Right cardiac atrium (tissue), 5 donors: Measurements from ENCODE around the gene NIPBL. TPM values are rescaled to one million over a fixed set of nuclear protein-coding genes. Genes with fewer than 3 reads are reported as not detected.
A peak's percentile ranks its signal among the peaks of the same experiment; 100 is the strongest.
"Not testable (repeated sequence)": the region's sequence is repeated elsewhere in the genome, so short reads cannot be mapped to it uniquely, and the experiment has no call there.

ENCODE experiments used
- ATAC-seq, 2 donors: fragments of 200-7000 bp; cut with Tn5 transposase; one replicate each; pipeline versions ENCODE4 v1.8.0 to v1.9.1; 2020; ENCODE audit warnings: moderate library complexity in 2 of 2, mild to moderate bottlenecking in 1 of 2
- DNase-seq, 3 donors: peaks; one replicate each; pipeline ENCODE4 v3.0.0-alpha.2; 2020
- H3K27ac ChIP-seq: one replicate; pipeline ENCODE4 v1.5.1; 2013; ENCODE audit warnings: mild to moderate bottlenecking, low read length, control low read depth, moderate library complexity
- H3K27me3 ChIP-seq: one replicate; pipeline ENCODE4 v1.6.1; 2013; ENCODE audit not compliant: control insufficient read depth, insufficient read depth
- H3K4me1 ChIP-seq: one replicate; pipeline ENCODE4 v1.6.1; 2013; ENCODE audit warnings: low read length; ENCODE audit not compliant: control insufficient read depth, insufficient read depth
- H3K4me3 ChIP-seq: one replicate; pipeline ENCODE4 v1.5.1; 2013; ENCODE audit warnings: low read length, control low read depth
- H3K9me3 ChIP-seq: one replicate; pipeline ENCODE4 v1.6.1; 2013; ENCODE audit warnings: low read length; ENCODE audit not compliant: control insufficient read depth
- WGBS: extraction: QIAGEN DNeasy Blood & Tissue Kit; methylation state at CpG from one replicate; pipeline ENCODE4 v1.1.7; 2013; 5-methylcytosine and 5-hydroxymethylcytosine counted together
- intact Hi-C, 4 donors: fragments of 100-400 bp; cut with DNase I; formaldehyde crosslinking; loops; one replicate each; pipeline versions ENCODE4 v1.11.0 to v1.14.0; 2022 to 2023
- polyA plus RNA-seq: library from polyadenylated mRNA; stranded (reverse); fragments of 200-250 nt; gene quantifications from one replicate; pipeline ENCODE4 v1.2.3, GENCODE V29; 2013
- total RNA-seq, 4 donors: library from RNA; stranded (reverse); fragmentation: NEBNext Ultra II Directional; extraction: Animal tissue kit (Norgen Biotek cat#: 25700); gene quantifications; one replicate each; pipeline ENCODE4 v1.2.1, GENCODE V29; 2021
- donor health status: healthy with polysubstance abuse.
- donor health status: DM: no; HTN: yes; CAD: no.
- donor health status: DM: no; HTN: no; CAD: no.
- donor health status: DM: no; HTN: yes; CAD: no; lungs with severe emphysema.
- donor health status: DM: yes; HTN: yes; CAD: no.

NIPBL gene
- total and polyA plus RNA-seq, 5 donors: 15.0 to 49.5 (median 47.4) TPM

DNA sequence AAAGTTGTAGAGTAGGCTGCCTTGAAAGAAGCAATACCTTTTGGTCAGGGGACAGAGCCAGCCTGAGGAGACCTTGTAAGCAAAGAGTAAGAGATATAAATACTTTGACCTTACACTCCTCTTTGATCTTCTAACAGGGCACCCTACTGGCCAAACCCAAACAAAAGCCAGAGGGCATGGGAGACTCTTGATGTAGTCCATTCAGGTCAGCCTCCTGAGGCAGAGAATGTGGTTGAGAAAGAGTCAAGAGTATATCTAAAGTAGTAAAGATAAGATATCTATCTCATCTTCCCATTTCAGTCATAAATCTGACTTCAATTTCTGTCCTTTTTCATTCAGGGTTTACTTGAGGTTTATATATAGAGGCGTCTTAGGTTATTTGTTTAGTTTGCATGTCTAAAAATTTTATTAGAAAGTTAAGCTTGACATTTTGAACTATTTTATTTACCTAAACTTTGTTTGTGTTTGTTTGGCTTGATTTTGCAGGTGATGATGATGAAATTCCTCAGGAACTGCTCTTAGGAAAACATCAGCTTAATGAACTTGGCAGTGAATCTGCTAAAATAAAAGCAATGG, 125.7 kb downstream of the NIPBL start:
- no peak overlapping the region for H3K27ac ChIP-seq
- WGBS: 89% methylated on average over 1 of the region's 1 CpG
- no peaks in the 10 kb centered on the region for H3K4me1 ChIP-seq
- no peak for DNase-seq
- H3K9me3 ChIP-seq: no peaks in the 10 kb centered on the region
- H3K27me3 ChIP-seq: no peaks in the 10 kb centered on the region
- no peak for ATAC-seq
- intact Hi-C loops: loop anchor here in 3 of 4 donors (5.0 to 10.0 kb wide), 3 partner anchors 257 to 270 kb away; no protein-coding TSS in a partner anchor
- no peak overlapping the region for H3K4me3 ChIP-seq

DNA sequence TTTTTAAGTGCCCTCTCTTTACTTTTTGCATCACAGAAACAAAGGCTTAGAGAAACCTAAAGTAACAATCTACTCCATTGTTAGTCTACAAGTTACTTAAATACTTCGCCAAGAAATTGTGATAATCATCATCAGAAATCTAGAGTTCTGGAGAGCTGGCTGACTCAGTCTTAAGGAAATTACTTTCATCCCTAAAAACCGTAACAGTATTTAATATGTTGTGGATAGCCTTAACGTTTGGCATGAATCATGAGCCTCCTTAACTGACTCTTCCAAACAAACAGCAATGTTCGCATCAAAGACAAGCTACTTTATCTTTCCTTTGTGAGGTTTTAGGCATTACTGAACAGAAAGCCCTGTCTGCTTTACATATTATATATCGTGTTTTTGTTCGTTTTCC, 128.7 kb downstream of the NIPBL start:
- no peaks in the 10 kb centered on the region for H3K9me3 ChIP-seq
- intact Hi-C loops: loop anchor here in 2 of 4 donors (10.0 kb wide), 2 partner anchors 260 to 270 kb away; no protein-coding TSS in a partner anchor
- H3K4me3 ChIP-seq: no peak overlapping the region
- 66% methylated on average over 6 of the region's 6 CpGs for WGBS
- no peak for DNase-seq
- ATAC-seq: no peak
- H3K27me3 ChIP-seq: no peaks in the 10 kb centered on the region
- H3K4me1 ChIP-seq: no peaks in the 10 kb centered on the region
- no peak overlapping the region for H3K27ac ChIP-seq

DNA sequence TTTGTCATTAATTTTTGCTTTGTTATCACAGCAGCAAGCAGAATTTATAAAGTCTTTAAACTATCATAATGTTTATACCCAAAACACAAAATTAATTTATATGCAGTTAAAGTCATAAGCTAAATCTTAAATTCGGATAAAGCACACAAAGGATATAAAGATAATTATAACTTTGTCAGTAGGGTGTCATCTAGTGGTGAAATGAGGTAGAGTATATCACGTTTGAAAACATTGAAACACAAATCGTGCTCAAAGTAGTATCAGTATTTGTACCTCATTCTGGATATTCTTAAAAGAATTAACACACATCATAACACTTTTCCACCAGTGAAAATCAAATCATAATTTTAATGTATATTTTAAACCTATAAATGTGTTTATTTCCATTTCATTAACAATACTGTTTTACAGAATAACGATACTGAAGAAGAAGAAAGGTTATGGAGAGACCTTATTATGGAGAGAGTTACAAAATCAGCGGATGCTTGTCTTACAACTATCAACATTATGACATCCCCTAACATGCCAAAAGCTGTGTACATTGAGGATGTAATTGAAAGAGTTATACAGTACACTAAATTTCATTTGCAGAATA, 129.5 kb downstream of the NIPBL start:
- Histone ChIP-seq H3K27me3 (no peaks in the 10 kb centered on the region), H3K9me3 (no peaks in the 10 kb centered on the region), H3K4me3 (no peak overlapping the region), H3K4me1 (no peaks in the 10 kb centered on the region), H3K27ac (no peak overlapping the region)
- DNase-seq: no peak
- intact Hi-C loops: loop anchor here in 2 of 4 donors (10.0 kb wide), 2 partner anchors 261 to 271 kb away; no protein-coding TSS in a partner anchor
- ATAC-seq: no peak
- WGBS: 41% methylated on average over 5 of the region's 5 CpGs

DNA sequence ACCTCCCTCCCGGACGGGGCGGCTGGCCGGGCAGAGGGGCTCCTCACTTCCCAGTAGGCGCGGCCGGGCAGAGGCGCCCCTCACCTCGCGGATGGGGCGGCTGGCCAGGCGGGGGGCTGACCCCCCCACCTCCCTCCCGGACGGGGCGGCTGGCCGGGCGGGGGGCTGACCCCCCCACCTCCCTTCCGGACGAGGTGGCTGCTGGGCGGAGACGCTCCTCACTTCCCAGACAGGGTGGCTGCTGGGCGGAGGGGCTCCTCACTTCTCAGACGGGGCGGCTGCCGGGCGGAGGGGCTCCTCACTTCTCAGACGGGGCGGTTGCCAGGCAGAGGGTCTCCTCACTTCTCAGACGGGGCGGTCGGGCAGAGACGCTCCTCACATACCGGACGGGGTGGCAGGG, 136.6 kb downstream of the NIPBL start:
- H3K4me1 ChIP-seq, H3K9me3 ChIP-seq, H3K27me3 ChIP-seq, H3K4me3 ChIP-seq, ATAC-seq, H3K27ac ChIP-seq, intact Hi-C loops: not testable (repeated sequence)
- WGBS: 96% methylated on average over 28 of the region's 34 CpGs
- peak in 1 of 3 donors; percentile 53 for DNase-seq

DNA sequence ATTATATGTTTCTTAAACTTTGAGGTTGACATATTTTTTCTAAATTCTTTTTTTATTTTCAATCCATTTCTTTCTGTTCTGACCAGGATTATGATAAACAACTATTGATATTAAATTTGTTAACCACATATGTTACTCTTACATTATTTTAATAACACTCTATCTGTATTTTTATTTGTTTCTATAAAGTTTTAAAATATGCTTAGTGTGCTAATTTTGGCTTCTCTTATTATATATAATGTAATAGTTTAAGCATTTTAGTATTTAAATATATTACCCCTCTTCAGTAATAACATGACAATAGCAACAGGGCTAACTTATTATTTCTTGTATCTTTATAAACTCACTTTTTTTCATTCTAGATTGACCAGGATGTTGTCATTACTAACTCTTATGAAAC, 137.8 kb downstream of the NIPBL start:
- DNase-seq (no peak), ATAC-seq (no peak)
- H3K9me3 ChIP-seq: no peaks in the 10 kb centered on the region
- intact Hi-C loops: no loop called here
- H3K27me3 ChIP-seq: no peaks in the 10 kb centered on the region
- H3K27ac ChIP-seq: no peak overlapping the region
- H3K4me1 ChIP-seq: no peaks in the 10 kb centered on the region
- H3K4me3 ChIP-seq: no peak overlapping the region

DNA sequence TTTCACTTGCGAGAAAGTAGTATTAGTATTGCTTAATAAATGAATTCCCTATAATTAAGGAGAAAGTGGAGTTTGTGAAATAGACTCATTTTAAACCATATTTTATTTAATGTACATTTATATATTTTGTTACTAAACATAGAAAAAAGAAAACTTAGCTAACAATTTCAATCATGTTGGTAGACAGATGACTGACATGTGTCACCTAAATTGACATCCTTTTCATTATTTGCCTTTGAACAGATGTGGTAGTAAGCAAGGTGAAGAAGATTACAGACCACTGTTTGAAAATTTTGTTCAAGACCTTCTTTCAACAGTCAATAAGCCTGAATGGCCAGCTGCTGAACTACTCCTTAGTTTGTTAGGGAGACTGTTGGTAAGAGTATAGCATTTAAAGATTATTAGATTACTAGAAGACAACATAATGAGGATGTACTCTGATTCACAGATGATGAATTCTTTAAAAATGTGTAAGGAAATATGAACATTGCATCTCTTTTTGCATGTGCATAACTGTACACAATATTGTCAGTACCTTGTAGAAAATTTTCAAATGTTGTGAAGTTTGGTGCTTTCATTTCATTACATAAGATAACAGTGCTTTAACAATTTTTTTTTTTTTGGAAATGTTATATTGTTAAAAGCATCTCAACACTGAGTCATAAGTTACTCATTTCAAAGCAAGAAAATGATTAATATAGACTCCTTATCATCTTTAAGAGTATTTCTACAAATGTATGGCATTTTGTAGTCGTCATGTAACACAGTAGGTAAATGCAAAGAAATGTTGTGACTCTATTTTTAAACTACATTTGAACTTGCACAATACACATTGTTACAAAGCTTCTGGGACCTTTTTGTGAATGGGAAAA, 139.5 kb downstream of the NIPBL start:
- ATAC-seq: no peak
- no peak overlapping the region for H3K4me3 ChIP-seq
- 94% methylated on average over 2 of the region's 2 CpGs for WGBS
- no peaks in the 10 kb centered on the region for H3K9me3 ChIP-seq
- no peak overlapping the region for H3K27ac ChIP-seq
- no peaks in the 10 kb centered on the region for H3K27me3 ChIP-seq
- DNase-seq: no peak
- no peaks in the 10 kb centered on the region for H3K4me1 ChIP-seq
- intact Hi-C loops: no loop called here

DNA sequence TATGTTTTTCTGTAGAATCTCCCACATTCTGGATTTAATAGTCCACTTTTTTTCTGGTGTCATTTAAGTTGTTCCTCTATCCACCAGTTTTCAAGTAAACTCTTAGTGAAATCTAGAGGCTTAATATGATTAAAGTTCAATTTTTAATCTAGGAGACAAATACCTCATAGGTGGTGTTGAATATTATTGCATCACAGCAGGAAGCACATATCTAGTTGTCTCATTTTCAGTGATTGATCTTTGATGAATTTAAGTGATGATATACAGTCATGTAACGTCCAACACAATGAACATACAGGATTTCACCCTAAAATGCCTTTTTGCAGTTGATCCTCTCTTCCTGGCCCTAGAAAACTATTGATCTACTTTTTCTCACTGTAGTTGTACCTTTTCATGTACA, 152.3 kb downstream of the NIPBL start:
- Histone ChIP-seq H3K9me3 (no peaks in the 10 kb centered on the region), H3K4me3 (no peak overlapping the region), H3K27ac (no peak overlapping the region), H3K4me1 (no peaks in the 10 kb centered on the region), H3K27me3 (no peaks in the 10 kb centered on the region)
- intact Hi-C loops: loop anchor here in 1 of 4 donors (10.0 kb wide), 1 partner anchor 136 kb away; no protein-coding TSS in a partner anchor
- 92% methylated on average over 1 of the region's 1 CpG for WGBS
- ATAC-seq (no peak), DNase-seq (no peak)

DNA sequence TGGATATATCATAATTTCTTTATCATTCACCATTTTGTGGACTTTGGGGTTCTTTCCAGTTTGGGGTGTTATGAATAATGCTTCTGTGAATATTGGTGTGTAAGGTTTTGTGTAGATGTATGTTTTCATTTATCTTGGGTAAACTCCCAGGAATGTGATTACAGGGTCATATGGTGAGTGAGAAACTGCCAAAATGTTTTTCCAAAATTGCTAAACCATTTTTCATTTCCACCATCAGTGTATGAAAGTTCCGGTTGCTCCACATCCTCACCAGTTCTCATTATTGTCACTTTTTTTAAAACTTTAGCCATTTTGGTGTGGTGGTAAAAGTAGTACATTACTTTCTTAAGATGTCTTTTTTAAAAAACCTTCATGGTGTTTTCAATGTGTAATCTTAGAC, 152.9 kb downstream of the NIPBL start:
- no peak overlapping the region for H3K4me3 ChIP-seq
- no peak overlapping the region for H3K27ac ChIP-seq
- no peaks in the 10 kb centered on the region for H3K9me3 ChIP-seq
- DNase-seq: no peak
- H3K27me3 ChIP-seq: no peaks in the 10 kb centered on the region
- 97% methylated on average over 1 of the region's 1 CpG for WGBS
- intact Hi-C loops: loop anchor here in 1 of 4 donors (10.0 kb wide), 1 partner anchor 135 kb away; no protein-coding TSS in a partner anchor
- no peaks in the 10 kb centered on the region for H3K4me1 ChIP-seq
- no peak for ATAC-seq

DNA sequence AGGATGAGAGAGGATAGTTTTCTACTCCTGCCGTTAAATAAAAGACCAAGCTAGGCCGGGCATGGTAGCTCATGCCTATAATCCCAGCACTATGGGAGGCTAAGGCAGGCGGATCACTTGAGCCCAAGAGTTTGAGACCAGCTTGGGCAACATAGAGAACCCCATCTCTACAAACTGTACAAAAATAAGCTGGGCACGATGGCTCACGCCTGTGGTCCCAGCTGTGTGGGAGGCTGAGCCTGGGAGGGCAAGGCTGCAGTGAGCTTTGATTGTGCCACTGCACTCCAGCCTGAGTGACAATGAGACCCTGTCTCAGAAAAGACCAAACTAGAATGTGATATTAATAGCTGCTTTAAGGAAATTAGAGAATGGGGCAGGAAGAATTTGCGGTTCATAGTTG, 158.4 kb downstream of the NIPBL start:
- Histone ChIP-seq H3K4me3 (no peak overlapping the region), H3K27ac (no peak overlapping the region), H3K27me3 (no peaks in the 10 kb centered on the region), H3K9me3 (no peaks in the 10 kb centered on the region), H3K4me1 (no peaks in the 10 kb centered on the region)
- 83% methylated on average over 6 of the region's 6 CpGs for WGBS
- ATAC-seq (no peak), DNase-seq (no peak)
- intact Hi-C loops: no loop called here

DNA sequence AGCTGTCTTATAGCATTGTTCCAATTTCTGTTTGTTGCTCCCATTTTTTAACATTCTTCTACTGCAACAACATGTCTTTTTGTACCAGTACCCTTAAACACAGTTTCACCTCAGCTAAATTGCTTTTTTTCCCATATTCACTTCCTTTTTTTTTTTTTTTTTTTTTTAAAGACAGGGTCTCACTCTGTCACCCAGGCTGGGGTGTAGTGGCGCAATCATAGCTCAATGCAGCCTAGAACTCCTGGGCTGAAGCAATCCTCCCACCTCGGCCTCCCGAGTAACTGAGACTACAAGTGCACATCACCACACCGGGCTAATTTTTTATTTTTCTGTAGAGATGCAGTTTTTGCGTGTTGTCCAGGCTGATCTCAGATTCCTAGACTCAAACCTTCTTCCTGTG, 161.3 kb downstream of the NIPBL start:
- WGBS: 97% methylated on average over 5 of the region's 5 CpGs
- no peaks in the 10 kb centered on the region for H3K9me3 ChIP-seq
- no peak overlapping the region for H3K4me3 ChIP-seq
- intact Hi-C loops: no loop called here
- no peak overlapping the region for H3K27ac ChIP-seq
- no peaks in the 10 kb centered on the region for H3K27me3 ChIP-seq
- no peaks in the 10 kb centered on the region for H3K4me1 ChIP-seq
- ATAC-seq: no peak
- DNase-seq: peak in 1 of 3 donors; percentile 34

DNA sequence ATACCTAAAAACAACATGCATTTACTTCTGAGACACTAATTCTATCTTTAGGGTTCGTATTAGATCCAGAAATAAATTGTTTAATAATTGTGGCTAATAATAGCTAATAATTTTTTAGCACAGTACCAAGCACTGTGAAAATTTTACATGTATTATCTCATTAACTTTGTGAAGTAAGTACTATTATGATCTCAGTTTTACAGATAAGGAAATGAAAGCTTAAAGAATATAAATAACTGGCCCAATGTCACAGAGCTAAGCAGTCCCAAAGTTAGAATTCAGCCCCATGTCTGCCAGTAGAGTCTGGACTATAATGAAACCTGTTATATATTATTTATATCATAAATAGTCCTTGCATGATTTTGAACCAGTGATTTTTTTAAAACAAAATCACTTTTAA, 163.3 kb downstream of the NIPBL start:
- Histone ChIP-seq H3K27me3 (no peaks in the 10 kb centered on the region), H3K9me3 (no peaks in the 10 kb centered on the region), H3K4me1 (no peaks in the 10 kb centered on the region), H3K27ac (no peak overlapping the region), H3K4me3 (no peak overlapping the region)
- intact Hi-C loops: no loop called here
- DNase-seq (no peak), ATAC-seq (no peak)
- 90% methylated on average over 1 of the region's 1 CpG for WGBS
